ENCODE measurements around the gene C12orf76. TPM values are rescaled to one million over a fixed set of nuclear protein-coding genes. Genes with fewer than 3 reads are reported as not detected.

Gene C12orf76
- total and polyA plus RNA-seq, 9 of the 15 experiments (the other 6 are each of a cell fraction or from before 2014, with no cell fraction given), result 6.3 to 38.6 (median 12.3) TPM

- TF ChIP-seq ZNF316 (IDR thresholded peaks at IDR 0.05) (no peak), ZNF224 (CRISPR knock-in tag; IDR thresholded peaks at IDR 0.05) (no peak), NONO (IDR thresholded peaks at IDR 0.05; ENCODE audit: low read depth in 2 of 2, low read length in 1 of 2) (no peak), SNRNP70 (optimal IDR thresholded peaks at IDR 0.05; ENCODE audit: low read depth, low read length) (no peak), ARID3A (IDR thresholded peaks at IDR 0.05; ENCODE audit: borderline replicate concordance, low read depth, low read length) (peak; percentile 96), ELK3 (CRISPR knock-in tag; IDR thresholded peaks at IDR 0.05) (no peak), RBM34 (IDR thresholded peaks at IDR 0.05; ENCODE audit: borderline replicate concordance, insufficient read depth, low read length) (no peak), ERF (CRISPR knock-in tag; IDR thresholded peaks at IDR 0.05) (no peak), GATA2 (CRISPR knock-in tag; IDR thresholded peaks at IDR 0.05) (peak; percentile 63), ETS2 (tag; IDR thresholded peaks at IDR 0.05; ENCODE audit: borderline replicate concordance, poor library complexity, severe bottlenecking) (no peak), ELF2 (CRISPR knock-in tag; IDR thresholded peaks at IDR 0.05) (0 out of 2 replicates have a peak, but pooled peaks have one; percentile 58), ZBTB11 (CRISPR knock-in tag; IDR thresholded peaks at IDR 0.05) (peak; percentile 91 to 99 (median 97)), KDM4B (IDR thresholded peaks at IDR 0.05; ENCODE audit: borderline replicate concordance in 2 of 2, low read depth in 1 of 2) (peak in 1 of 2 experiments; percentile 91; a peak in 2 of 4 replicates), PHF8 (IDR thresholded peaks at IDR 0.05; ENCODE audit: borderline replicate concordance, low read length) (peak; percentile 71; the same call in 1 of the 2 replicates), SRSF1 (IDR thresholded peaks at IDR 0.05; ENCODE audit: low read depth, low read length) (no peak), MYBL2 (IDR thresholded peaks at IDR 0.05; ENCODE audit: low read depth) (no peak), MYBL2 (CRISPR knock-in tag; IDR thresholded peaks at IDR 0.05; ENCODE audit: borderline replicate concordance) (no peak), SMARCC2 (IDR thresholded peaks at IDR 0.05; ENCODE audit: low read depth) (no peak), EZH2 (IDR thresholded peaks at IDR 0.05; ENCODE audit: borderline replicate concordance, low read depth, low read length) (no peak), ZNF239 (CRISPR knock-in tag; IDR thresholded peaks at IDR 0.05) (peak; percentile 50)
Measured at GRCh38 chr12:110048242-110049027, at the start of gene C12orf76 (continued).

Data from K562 (cell line).